Activated gamma-delta T cell treated with Interleukin-2 at 50 U/mL for 16 hours (primary cell): Measurements from ENCODE around the gene CEBPB.
"Not testable (repeated sequence)": the region's sequence is repeated elsewhere in the genome, so short reads cannot be mapped to it uniquely, and the experiment has no call there.

Experiments
- DNase-seq: peaks from one replicate; pipeline ENCODE4 v3.0.0-alpha.2; 2020

CEBPB gene

DNA sequence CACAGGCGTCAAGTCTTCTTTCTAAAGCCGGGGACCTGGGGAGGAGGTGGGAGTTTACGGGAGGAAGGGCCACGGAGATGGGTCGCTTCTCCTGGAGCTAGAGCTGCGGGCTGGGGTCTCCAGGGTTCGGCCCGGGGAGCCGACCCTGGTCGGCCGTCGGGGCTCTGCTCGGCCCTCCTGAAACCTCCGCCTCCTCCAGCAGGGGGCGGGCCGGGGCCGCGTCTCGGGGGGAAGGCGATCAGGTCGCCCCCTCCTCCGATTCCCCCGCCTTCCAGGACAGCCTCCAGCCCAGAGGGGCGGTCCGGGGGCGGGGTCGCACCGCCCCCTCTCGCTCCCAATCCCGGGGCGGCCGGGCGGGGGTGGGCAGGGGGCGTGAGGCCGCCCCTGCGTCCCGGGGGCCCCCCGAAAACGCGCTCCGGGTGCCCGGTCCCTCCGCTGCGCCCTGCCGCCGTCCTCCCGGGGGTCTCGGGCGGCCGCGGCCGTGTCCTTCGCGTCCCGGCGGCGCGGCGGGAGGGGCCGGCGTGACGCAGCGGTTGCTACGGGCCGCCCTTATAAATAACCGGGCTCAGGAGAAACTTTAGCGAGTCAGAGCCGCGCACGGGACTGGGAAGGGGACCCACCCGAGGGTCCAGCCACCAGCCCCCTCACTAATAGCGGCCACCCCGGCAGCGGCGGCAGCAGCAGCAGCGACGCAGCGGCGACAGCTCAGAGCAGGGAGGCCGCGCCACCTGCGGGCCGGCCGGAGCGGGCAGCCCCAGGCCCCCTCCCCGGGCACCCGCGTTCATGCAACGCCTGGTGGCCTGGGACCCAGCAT lies at the start of gene CEBPB:
CEBPB (plus strand) TSS at position 580 of the 814 bp plus-strand sequence; CDS start at position 784, 204 bp downstream.
- DNase-seq: peak; percentile 78

DNA sequence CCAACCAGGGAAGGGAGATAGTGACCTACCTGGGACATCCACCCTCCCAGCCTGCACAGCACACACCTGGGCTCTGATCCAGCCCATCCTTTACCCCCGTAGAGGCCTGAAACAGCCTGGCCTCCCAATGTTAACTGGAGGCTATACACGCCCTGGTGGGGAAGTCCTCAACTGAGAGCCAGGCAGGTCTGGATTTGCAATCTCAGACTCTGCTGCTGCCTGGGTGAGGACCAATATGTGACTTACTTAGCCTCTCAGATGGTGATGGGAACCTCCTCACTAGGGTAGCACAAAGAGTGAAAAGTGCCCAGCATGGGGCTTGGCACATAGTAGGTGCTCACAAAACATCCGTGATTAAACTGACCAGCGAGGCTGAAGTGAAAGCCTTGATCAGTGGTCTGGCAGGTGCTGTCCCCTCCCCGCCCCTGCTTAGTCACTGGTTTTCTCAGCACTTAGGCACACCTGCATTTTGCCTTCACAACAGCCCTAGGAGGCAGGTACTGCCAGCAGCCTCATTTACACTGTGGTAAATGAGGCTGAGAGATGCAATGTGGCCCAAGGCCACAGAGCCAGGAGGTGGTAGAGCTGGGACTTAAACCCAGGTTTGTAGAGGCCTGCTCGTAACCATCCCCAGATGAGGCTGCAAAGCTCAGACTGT lies 49.5 kb upstream of the CEBPB start:
- DNase-seq: no peak

DNA sequence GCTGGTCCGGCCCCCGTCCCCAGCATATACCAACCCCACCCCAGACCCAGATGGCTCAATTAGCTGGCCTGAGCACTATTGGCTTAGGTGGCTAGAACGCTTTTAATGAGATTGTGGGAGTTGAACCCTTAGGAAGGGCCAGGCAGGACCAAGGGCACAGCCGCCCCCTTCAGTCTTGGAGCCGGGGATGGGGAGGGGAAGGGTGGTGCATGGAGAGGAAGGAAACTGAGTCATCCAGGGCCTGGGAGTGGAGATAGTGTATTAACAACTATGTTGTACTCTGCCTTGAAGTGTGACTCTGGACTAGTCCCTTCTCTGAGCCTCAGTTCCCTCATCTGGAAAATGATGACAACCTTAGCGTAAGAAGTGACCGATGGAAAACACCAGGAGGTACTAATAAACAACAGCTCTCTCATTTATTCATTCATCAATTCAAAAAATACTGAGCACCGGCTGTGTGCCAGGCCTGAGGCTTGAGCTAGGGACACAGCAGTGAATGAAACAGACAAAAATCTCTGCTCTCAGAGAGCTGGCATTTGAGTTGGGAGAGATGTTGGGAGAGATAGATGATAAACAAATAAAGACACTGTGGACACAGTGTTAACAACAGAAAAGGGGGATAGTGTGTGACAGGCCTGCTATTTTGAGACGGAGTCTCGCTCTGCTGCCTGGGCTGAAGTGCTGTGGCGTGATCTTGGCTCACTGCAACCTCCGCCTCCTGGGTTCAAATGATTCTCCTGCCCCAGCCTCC lies 48.6 kb upstream of the CEBPB start:
- DNase-seq: no peak

DNA sequence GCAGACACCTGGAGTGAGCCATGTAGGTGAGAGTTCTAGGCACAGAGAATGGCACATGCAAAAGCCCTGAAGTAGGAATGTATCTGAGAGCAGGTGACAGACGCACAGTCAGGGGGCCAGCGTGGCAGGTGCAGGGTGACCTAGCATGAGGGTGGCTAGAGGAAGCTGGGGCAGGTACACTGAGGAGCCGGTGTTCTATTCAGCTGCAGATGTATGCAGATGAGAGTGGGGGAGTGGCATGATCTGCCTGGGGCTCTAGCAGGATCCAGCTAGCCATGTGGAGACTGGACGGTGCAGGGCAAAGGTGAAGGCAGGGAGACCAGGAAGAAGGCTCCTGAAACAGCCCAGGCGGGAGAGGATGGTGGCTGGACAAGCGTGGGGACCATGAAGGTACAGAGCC lies 47.8 kb upstream of the CEBPB start:
- DNase-seq: no peak

DNA sequence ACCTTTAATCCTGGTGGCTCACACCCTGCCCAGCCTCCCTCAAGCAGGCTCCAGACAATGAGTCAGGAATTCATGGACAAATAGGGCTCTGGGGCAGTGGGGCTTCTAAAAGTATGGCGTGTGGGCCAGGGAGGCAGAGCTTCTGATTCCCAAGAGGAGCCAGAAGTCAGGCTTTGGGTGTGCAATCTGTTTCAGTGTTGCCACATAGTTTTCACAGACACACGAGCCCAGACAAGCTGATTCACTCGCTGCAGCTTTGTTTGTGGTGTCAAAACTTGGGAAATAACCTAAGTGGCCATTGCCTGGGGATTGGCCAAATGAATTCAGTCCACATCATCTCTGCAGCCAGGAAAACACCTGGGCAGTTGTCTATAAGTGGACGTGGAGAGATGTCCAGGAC lies 46.3 kb upstream of the CEBPB start:
- DNase-seq: no peak

DNA sequence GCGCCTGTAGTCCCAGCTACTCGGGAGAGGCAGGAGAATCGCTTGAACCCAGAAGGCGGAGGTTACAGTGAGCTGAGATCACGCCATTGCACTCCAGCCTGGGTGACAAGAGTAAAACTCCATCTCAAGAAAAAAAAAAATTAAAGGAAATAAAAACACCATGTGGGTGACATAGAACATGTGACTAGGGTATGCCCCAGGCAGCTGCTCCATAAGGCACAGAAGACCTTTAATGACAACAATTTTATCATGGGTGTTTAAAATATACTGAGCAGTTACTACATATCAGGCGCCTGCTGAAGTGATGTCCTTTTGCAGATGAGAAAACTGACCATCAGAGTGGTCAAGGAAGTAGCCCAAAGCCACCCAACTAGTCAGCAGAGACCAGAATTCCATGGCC lies 45.1 kb upstream of the CEBPB start:
- DNase-seq: no peak

DNA sequence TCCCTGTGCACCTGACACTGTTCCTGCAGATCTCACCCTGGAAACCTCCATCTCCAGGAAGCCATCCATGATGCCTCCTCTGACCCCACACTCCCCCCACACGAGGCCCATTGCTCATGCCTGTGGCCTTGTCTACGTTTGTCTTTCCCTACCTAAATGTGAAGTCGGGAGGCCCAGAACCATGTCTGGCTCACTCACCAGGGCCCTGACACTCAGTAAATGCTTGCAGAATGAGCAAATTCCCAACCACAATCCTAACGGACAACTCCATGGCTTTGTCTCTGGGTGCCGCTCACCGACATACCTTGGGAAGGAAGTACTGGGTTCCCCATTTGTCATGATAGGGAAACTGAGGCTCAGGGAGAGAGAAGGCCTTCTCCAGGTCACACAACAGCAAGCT lies 44.4 kb upstream of the CEBPB start:
- no peak for DNase-seq

DNA sequence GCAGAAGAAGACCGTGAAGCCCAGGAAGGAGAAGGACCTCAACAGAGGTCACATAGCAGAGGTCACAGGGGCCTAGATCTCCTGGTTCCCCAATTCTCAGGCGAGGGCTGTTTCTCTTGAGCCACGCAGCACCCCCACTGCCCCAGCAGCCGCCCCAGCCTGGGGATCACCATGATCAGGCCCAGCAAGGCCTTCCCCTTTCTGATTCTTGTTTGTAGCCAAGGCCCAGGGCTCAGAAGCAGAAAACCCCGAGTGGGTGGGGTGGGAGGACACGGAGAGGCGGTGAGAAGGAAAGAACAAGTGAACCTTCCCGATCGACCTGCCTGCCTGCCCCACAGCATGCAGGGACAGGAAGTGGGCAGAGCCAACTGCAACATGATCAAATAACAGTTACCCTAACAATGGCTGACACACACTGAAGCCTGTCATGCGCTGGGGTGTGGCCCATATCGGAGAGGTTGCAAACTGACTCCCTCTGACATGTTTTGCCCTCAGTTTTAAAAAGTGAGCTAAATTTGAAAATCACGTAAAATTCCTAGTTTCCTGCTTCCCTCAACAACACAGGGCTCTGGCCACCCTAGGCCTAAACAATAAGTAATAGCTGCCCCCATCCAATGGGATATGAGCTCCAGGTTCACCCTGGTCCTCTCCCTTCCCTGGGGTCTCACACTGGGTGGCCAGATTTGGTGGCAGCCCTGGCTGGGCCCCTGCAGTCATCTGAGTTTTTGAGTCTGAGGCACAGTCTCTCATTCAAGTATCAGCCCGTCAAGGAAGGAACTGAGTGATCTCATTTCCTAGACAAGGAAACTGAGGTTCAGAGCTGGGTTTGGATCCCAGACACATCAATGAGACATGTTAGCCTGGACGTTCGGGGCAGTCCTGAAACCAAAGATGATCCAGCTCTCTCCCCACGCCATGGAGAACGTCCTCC lies 43.6 kb upstream of the CEBPB start:
- DNase-seq: peak; percentile 67

DNA sequence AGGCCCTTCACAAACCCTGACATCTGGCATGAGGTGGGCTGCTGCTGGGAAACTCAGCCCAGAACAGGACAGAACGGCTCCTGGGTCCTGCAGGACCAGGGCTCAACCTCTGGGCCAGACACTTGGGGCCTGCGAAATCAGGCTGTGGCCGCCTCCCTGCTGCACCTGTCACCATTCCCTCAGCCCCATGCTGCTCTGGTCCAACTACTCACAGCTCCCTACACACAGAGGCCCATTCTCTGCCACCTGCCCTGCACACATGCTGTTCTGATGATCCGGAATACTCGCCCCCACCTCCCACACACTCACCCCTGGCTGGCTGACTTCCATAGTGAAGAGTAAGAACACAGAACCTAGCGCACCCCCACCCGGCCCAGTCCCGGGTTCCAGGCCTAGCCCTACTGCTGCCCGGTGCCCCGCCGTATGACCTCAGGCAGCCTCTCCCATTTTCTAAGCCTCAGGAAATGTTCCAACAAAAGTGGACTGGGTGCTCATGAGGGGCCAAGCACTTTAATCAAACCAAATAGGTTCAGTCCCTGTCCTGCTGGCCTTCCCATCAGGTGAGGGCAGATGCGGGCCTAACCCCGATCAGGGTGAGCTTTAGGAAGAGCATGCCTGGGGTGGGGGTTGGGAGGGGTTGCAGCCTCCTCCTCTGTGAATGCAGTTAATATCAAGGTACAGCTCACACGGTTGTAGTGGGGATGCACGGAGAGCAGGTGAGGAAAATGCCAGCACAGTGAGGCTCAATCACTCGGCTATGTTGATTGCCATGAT lies 41.0 kb upstream of the CEBPB start:
- no peak for DNase-seq

DNA sequence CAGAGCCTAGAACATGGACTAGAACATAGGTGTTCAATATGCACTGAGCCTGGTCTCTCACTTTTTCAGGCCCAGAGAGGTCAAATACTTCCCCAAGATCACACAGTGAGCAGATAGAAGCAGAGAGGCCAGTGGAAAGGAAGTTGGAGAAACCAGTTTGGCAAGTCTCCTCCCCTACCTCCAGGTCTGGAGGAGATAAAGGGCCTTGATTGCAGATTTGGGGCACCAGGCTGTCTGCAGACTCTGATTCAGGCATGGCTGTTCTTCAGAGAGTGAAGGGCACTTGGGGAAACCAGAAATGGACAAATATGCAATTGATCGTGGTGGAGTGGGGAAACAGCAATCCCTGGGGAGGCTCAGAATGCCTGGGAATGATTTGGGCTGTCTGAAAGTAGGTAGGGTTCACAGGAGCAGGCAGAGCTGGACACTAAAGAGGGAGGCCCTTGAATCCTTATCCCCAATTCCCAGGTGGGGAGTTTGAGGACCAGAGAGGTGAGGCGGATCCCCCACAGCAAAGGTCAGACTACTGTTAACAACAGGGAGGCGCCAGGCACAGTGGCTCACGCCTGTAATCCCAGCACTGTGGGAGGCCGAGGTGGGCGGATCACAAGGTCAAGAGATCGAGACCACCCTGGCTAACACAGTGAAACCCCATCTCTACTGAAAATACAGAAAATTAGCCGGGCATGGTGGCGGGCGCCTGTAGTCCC lies 39.4 kb upstream of the CEBPB start:
- DNase-seq: no peak

DNA sequence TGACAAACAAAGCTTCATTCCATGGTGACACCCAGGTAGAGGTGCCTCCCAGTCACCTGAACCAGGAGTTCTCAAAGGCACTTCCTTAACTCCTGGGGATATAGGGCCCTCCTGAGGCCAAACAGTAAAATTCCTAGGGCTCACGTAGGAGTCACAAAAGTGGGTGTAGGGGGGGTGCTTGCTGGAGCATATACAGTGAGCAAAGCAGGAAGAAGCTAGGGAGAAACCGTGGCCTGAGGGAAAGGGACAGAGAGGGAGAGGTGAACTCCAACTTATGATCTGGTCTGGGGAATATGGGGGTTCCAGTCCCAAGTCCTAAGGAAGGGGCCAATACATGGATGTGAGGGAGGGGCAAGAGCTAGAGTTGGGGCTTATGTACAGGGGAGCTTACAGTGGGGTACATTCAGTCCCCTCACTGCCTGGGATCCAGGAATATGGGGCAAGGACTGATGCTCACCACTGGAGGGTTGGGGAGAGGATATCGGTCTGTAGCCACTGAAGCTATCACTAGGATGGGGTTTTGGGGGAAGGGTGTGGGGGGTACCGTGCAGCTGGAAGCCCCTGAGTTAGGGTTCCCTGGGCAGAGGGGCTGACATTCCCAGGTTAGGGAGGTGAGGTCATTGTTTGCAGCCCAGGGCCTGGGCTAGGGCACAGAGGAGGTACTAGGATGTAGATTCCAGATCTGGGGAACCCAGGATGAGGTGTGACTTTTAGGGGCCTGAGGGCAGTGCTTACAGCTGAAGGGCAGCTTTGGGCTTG lies 38.1 kb upstream of the CEBPB start:
- no peak for DNase-seq

DNA sequence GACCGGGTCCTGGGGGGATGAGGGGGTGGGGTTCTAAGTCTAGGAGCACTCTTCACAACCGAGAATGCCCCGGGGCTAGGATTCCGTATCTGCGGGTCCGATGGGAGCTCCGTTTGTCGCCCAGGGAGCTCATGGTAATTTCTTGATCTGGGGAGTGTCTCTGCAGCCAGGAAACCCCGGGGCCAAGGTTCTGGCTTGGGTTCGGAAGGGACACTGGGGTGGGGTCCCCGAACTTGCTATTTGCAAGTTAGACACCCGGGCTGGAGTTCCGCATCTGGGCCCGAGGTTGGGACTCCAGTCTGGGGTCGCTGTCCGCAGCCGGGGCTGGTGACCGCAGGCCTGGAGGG lies 37.5 kb upstream of the CEBPB start:
- DNase-seq: no peak

DNA sequence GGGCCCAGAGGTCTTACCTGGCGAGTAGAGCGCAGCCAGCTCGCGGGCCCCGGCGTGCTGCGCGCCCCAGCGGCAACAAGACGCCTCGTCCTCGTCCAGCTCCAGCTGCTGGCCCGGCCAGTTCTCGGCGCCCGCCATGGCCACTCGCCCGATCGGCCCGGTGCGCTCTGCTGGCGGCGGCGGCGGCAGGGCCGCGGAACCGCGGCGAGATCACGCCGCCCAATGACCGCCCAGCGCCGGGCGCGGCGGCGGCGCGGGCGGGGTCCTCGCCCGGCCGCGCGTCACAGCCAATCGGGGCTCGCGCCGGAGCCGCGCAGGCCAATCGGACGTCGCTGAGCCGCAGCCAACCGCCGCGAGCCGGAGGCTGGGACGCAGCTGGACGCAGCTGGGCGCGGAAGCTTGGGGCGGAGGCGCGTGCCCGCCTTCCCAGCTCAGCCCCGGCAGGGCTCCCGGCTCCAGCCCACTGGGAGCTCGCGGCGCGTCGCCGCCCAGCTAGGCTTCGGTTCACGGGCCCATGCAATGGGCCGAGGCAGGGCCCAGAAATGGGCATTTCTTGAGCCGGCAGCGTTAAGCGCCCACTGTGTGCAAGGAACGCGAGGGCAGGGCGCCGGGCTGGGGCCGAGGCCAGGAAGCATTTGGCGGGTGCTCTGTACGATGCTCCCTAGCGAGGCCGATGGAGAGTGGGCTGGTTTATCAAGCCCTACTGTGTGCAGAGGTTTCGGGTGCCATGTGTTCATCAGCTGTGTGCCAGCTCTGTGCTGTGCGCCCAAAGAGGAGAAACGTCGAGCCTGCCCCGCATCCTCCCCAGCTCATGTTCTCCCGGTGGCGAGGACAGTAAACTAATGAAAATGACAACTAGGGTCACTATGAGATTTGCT lies 36.9 kb upstream of the CEBPB start, which contains the start of gene PEDS1:
PEDS1 (minus strand) TSS at position 224 of the 878 bp plus-strand sequence; CDS start at position 138, 86 bp downstream.
- DNase-seq: peak; percentile 75

DNA sequence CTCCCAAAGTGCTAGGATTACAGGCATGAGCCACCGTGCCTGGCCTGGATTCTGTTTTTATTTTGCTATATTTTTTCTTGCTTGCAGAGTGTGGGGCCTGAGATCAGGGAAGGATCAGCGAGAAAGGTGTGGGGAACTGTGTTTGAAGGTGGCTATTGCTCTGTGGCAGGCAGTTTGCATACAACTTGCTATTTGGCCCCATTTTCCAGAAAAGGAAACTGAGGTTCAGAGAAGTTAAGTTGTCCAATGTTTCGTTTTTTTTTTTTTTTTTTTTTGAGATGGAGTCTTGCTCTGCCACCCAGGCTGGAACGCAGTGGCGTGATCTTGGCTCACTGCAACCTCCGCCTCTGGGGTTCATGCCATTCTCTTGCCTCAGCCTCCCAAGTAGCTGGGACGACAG lies 29.1 kb upstream of the CEBPB start:
- not testable (repeated sequence) for DNase-seq

DNA sequence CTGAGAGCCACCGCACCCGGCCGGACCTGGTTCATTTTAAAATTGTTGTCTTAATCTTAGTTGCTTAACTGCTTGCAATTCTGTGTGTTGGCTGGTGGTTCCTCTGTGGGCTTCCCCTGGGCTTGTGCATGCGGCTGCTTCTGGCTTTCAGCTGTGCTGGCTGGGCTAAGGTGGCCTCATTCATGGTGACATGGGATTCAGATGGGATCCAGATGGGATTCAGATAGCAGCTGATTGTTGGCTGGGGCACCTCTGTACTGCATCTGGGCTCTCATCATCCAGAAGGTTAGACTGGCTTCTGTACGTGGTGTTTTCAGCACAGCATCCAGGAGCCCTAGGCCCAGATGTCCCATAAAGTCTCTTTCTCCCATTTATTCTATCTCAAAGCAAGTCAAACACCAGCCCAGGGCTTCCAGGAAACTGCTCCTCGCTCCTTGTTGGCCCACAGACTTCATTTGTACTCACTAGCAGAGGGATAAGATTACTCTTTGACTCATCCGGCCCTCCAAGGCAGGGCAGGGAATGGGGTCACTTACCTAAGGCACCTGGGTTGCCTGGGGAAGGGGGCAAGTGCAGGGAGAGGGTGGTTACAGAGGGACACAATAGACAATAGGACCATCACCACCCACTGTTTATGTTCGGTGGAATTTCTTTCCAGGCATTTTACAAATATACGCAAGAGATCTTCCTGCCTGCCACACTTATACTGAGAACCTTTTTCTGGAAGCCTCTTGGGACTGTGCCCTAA lies 26.9 kb upstream of the CEBPB start:
- DNase-seq: no peak

DNA sequence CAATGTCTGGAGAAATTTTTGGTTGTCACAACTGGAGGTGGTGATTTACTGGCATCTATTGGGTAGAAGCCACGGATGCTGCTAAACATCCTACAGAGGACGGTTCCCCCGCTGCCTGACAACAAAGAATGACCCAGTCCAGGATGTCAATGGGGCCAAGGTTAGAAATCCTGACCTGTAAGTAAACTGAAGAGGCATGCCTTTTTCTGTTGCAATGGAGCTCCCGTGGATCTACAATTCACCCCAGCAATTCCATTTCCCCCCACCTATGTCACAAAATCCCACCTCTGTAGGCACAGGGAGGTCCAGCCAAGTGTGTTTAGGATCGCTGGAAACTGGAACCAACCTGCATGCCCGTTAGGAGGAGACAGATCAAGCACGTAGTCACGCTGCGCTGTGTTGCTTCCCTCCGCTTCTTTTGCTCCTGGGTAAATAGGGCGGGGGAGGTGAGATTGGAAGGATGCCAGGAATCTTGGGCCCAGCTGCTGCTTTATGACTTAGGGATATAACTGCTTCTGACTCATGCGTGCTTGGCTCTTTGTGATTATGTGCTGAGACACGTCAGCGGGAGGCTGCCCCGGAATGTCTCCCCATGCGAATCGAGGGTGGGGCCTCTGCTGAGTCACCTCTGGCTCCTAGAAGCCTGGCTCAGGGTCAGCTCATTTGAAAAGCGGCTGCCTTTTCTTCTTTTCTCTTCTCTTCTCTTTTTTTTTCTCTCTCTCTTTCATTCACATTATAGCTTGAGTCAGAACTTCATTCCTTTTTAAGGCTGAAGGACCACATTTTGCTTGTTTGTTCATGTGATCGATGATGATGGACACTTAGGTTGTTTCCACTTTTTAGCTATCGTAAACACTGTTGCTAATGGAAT lies 24.7 kb upstream of the CEBPB start:
- peak; percentile 71 for DNase-seq

DNA sequence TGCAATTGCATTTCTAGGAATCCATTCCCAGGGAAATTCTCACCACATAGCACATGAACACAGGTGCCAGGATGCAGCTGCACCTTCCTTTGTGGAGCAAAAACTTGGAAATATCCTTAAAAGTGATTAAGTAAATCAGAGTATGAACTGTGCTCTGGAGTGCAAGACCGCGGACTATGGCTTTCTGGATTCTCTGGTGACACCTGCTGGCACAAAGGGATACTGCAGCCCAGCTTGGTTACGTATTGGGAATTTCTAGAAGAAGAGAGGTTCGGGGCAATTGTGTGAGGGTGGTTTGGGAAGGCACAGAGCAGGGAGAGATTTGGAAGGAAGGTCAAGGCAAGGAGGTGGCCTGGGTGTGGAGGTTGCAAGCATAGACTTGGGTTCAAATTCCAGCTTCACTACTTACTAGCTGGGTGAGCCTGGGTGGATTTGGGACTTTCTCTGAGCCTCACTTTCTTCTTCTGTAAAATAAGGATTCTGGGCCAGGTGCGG lies 21.3 kb upstream of the CEBPB start:
- peak; percentile 81 for DNase-seq
